HepG2 (cell line): ENCODE results near the gene DHX57. TPM values are rescaled to one million over a fixed set of nuclear protein-coding genes. Genes with fewer than 3 reads are reported as not detected.

Experiments used
- EP300 ChIP-seq, 3 experiments: sonication (generic) in 1 of 3; formaldehyde crosslinking in 1 of 3; IDR thresholded peaks; 2 replicates each; pipeline versions ENCODE4 v1.5.1 to v1.6.1; 2011 to 2020; ENCODE audit warnings: low read depth in 2 of 3, low read length in 2 of 3, borderline replicate concordance in 1 of 3, improper control_type of control experiment in 1 of 3, mild to moderate bottlenecking in 1 of 3, missing genetic modification reagents in 1 of 3, moderate library complexity in 1 of 3
- FOSL1 ChIP-seq: sonication (generic); formaldehyde crosslinking; IDR thresholded peaks from 2 replicates; pipeline ENCODE4 v1.9.0; 2021; ENCODE audit warnings: missing genetic modification reagents, borderline replicate concordance
- GRHL1 ChIP-seq: sonication (generic); formaldehyde crosslinking; conservative IDR thresholded peaks from 2 replicates; pipeline ENCODE4 v1.8.0; 2022; ENCODE audit warnings: missing genetic modification reagents
- NR2F2 ChIP-seq: IDR thresholded peaks from 2 replicates; pipeline ENCODE4 v1.6.1; 2012; ENCODE audit warnings: low read depth, inconsistent platforms, borderline replicate concordance
- POLR2A ChIP-seq, 2 experiments: IDR thresholded peaks; 2 replicates each; pipeline ENCODE4 v1.6.1; 2011; ENCODE audit warnings: low read depth in 2 of 2, low read length in 2 of 2, mild to moderate bottlenecking in 1 of 2, moderate library complexity in 1 of 2; ENCODE audit not compliant: insufficient read depth in 1 of 2
- PRDM15 ChIP-seq: sonication (generic); formaldehyde crosslinking; IDR thresholded peaks from 2 replicates; pipeline ENCODE4 v1.4.0; 2020; ENCODE audit warnings: missing genetic modification reagents
- RBAK ChIP-seq: sonication (generic); formaldehyde crosslinking; IDR thresholded peaks from 2 replicates; pipeline ENCODE4 v1.5.1; 2020; ENCODE audit warnings: mild to moderate bottlenecking, missing genetic modification reagents
- SMAD3 ChIP-seq: sonication (generic); formaldehyde crosslinking; IDR thresholded peaks from 2 replicates; pipeline ENCODE4 v1.4.0; 2020; ENCODE audit warnings: missing genetic modification reagents
- SNAI1 ChIP-seq: sonication (generic); formaldehyde crosslinking; IDR thresholded peaks from 2 replicates; pipeline ENCODE4 v1.5.0; 2020; ENCODE audit warnings: mild to moderate bottlenecking, missing genetic modification reagents, borderline replicate concordance
- SP1 ChIP-seq, 2 experiments: fragments of 450-650 bp in 1 of 2; sonication (generic) in 1 of 2; formaldehyde crosslinking in 1 of 2; IDR thresholded peaks; 2 replicates each; pipeline versions ENCODE4 v1.4.0 to v1.6.1; 2016 to 2020; ENCODE audit warnings: missing genetic modification reagents in 1 of 2
- TSC22D2 ChIP-seq: sonication (generic); formaldehyde crosslinking; IDR thresholded peaks from 2 replicates; pipeline ENCODE4 v1.5.1; 2020; ENCODE audit warnings: missing genetic modification reagents, mild to moderate bottlenecking, borderline replicate concordance
- ZBTB1 ChIP-seq: sonication (generic); formaldehyde crosslinking; IDR thresholded peaks from 2 replicates; pipeline ENCODE4 v1.4.0; 2020; ENCODE audit warnings: missing genetic modification reagents, borderline replicate concordance
- ZNF329 ChIP-seq: sonication (generic); formaldehyde crosslinking; IDR thresholded peaks from 2 replicates; pipeline ENCODE4 v1.9.0; 2021; ENCODE audit warnings: low read depth, mild to moderate bottlenecking, missing genetic modification reagents
- ZNF484 ChIP-seq: sonication (generic); formaldehyde crosslinking; IDR thresholded peaks from 2 replicates; pipeline ENCODE4 v1.5.1; 2020; ENCODE audit warnings: mild to moderate bottlenecking, low read depth, missing genetic modification reagents, borderline replicate concordance
- ZNF710 ChIP-seq: sonication (generic); formaldehyde crosslinking; IDR thresholded peaks from 2 replicates; pipeline ENCODE4 v1.5.0; 2020; ENCODE audit warnings: mild to moderate bottlenecking, missing genetic modification reagents, borderline replicate concordance
- ZNF850 ChIP-seq: sonication (generic); formaldehyde crosslinking; conservative IDR thresholded peaks from 2 replicates; pipeline ENCODE4 v1.9.0; 2021; ENCODE audit warnings: mild to moderate bottlenecking, missing genetic modification reagents
- polyA plus RNA-seq, 8 experiments: library from polyadenylated mRNA; depleted of rRNA in 3 of 8; stranded (reverse) in 7 of 8; unstranded in 1 of 8; fragments of >200 nt; fragmentation: Illumina TruSeq in 4 of 8; extraction: Trizol in 4 of 8; gene quantifications; 2 replicates each; pipeline versions ENCODE4 v1.2.1 to v1.2.3, GENCODE V29; 2011 to 2016; ENCODE audit warnings: low read depth in 4 of 8, missing spikeins in 1 of 8, mixed read lengths in 1 of 8; ENCODE audit not compliant: insufficient read depth in 1 of 8
- total RNA-seq, 5 experiments: library from RNA; depleted of rRNA; stranded (reverse); fragments of >200 nt; fragmentation: Illumina TruSeq; extraction: Trizol; gene quantifications; 2 replicates each; pipeline ENCODE4 v1.2.3, GENCODE V29; 2016; ENCODE audit warnings: low read depth in 1 of 5
- TF ChIP-seq, protein P1 (sequence below): IDR thresholded peaks from 2 replicates; pipeline ENCODE4 v1.6.1; 2016; ENCODE audit warnings: low read depth, borderline replicate concordance
- TF ChIP-seq, protein P2 (sequence below): sonication (generic); formaldehyde crosslinking; IDR thresholded peaks from 2 replicates; pipeline ENCODE4 v1.4.0; 2020; ENCODE audit warnings: missing genetic modification reagents, borderline replicate concordance

The DHX57 gene
- total and polyA plus RNA-seq, 2 of the 13 experiments (the other 11 are each of a cell fraction or from before 2014, with no cell fraction given) = 9.2 to 24.2 TPM

DNA sequence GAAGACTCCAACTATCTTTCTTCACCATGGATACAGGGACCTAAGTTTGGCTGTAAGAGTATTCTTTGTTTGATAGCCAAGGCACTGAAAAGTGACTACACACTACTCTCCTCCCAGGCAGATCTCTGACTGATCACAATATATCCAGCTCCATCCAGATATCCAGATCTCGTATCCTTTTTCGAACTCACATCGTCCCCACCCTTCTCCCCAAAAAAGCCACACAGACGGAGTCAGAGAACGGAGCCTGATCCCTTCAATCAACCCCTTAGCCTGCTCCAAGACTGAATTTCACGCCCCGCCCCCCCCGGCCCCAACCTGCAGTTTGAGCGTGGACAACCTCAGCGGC, 533 bp downstream of the DHX57 start (continued):
- TF ChIP-seq TSC22D2 (CRISPR knock-in tag) (no peak), POLR2A (IDR thresholded peaks at IDR 0.05; ENCODE audit: insufficient read depth in 1 of 2, low read depth in 2 of 2, low read length in 2 of 2) (no peak), EP300 (IDR thresholded peaks at IDR 0.05; ENCODE audit: low read depth in 2 of 2, low read length in 2 of 2) (no peak), EP300 (CRISPR knock-in tag; IDR thresholded peaks at IDR 0.05; ENCODE audit: borderline replicate concordance) (no peak), PRDM15 (no peak), RBAK (no peak), SNAI1 (CRISPR knock-in tag) (0 out of 2 replicates have a peak, but pooled peaks have one; percentile 21), FOSL1 (CRISPR knock-in tag) (no peak), GRHL1 (no peak), ZNF329 (CRISPR knock-in tag) (no peak), ZBTB1 (CRISPR knock-in tag) (no peak), ZNF850 (no peak), SMAD3 (CRISPR knock-in tag) (no peak), SP1 (IDR thresholded peaks at IDR 0.05) (no peak), SP1 (CRISPR knock-in tag; IDR thresholded peaks at IDR 0.05) (no peak), ZNF484 (CRISPR knock-in tag) (no peak), ZNF710 (CRISPR knock-in tag) (0 out of 2 replicates have a peak, but pooled peaks have one; percentile 18), NR2F2 (no peak)
- TF ChIP-seq, protein P1, sequence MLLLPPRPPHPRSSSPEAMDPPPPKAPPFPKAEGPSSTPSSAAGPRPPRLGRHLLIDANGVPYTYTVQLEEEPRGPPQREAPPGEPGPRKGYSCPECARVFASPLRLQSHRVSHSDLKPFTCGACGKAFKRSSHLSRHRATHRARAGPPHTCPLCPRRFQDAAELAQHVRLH (CRISPR knock-in tag) = no peak
- TF ChIP-seq, protein P2, sequence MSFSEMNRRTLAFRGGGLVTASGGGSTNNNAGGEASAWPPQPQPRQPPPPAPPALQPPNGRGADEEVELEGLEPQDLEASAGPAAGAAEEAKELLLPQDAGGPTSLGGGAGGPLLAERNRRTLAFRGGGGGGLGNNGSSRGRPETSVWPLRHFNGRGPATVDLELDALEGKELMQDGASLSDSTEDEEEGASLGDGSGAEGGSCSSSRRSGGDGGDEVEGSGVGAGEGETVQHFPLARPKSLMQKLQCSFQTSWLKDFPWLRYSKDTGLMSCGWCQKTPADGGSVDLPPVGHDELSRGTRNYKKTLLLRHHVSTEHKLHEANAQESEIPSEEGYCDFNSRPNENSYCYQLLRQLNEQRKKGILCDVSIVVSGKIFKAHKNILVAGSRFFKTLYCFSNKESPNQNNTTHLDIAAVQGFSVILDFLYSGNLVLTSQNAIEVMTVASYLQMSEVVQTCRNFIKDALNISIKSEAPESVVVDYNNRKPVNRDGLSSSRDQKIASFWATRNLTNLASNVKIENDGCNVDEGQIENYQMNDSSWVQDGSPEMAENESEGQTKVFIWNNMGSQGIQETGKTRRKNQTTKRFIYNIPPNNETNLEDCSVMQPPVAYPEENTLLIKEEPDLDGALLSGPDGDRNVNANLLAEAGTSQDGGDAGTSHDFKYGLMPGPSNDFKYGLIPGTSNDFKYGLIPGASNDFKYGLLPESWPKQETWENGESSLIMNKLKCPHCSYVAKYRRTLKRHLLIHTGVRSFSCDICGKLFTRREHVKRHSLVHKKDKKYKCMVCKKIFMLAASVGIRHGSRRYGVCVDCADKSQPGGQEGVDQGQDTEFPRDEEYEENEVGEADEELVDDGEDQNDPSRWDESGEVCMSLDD = no peak
